K562 (cell line): ENCODE measurements around the gene MT1X. TPM values are rescaled to one million over a fixed set of nuclear protein-coding genes. Genes with fewer than 3 reads are reported as not detected.

ENCODE experiments used
- ATAC-seq: fragments of 200-7000 bp; cut with Tn5 transposase; 3 replicates; pipeline ENCODE4 v1.9.1; 2020; ENCODE audit warnings: moderate library complexity
- BruUV-seq: library from RNA; stranded (reverse); fragments of 400-500 nt; replicated peaks from 2 replicates; lab custom pipeline; 2021; lab: Mats Ljungman, UMichigan
- CTCF ChIA-PET: fragments of 300-600 bp; formaldehyde crosslinking; extraction: SDS; loops from one replicate; lab custom pipeline; 2021; ENCODE audit warnings: low intra/inter-chr PET ratio; lab: Yijun Ruan, JAX
- POLR2A ChIA-PET: fragments of 300-600, 350-650 bp; sonication (Branson Sonifier 250); formaldehyde crosslinking; extraction: SDS; loops from one replicate; lab custom pipeline; 2021; ENCODE audit warnings: antibody characterized with exemption, inconsistent platforms; lab: Yijun Ruan, JAX
- DNase-seq, 4 experiments: peaks; one replicate each; pipeline versions ENCODE4 v3.0.0 to v3.0.0-alpha.2; 2011 to 2018; ENCODE audit warnings: low spot score in 3 of 4, mixed read lengths in 3 of 4; ENCODE audit errors: extremely low read depth in 1 of 4
- FAIRE-seq: peaks from 2 replicates; lab custom pipeline; 2011; peaks lifted over from hg19 to GRCh38; lab: Jason Lieb, UNC
- H2AFZ ChIP-seq: 2 replicates; pipeline ENCODE4 v1.6.0; 2011; ENCODE audit warnings: low read depth, low read length, control low read depth, inconsistent platforms
- H3K27ac ChIP-seq: fragments of 200-600 bp; 3 replicates; pipeline ENCODE4 v1.8.0; 2011; ENCODE audit warnings: low read depth, mild to moderate bottlenecking, control low read depth, inconsistent platforms, low read length, moderate library complexity, mixed read lengths; ENCODE audit errors: extremely low read depth
- H3K27me3 ChIP-seq, 2 experiments: fragments of 300-600 bp in 1 of 2; 2 replicates in 1 of 2; 3 replicates in 1 of 2; pipeline versions ENCODE4 v1.6.0 to v1.8.0; 2011; ENCODE audit warnings: inconsistent platforms in 2 of 2, low read length in 2 of 2, mild to moderate bottlenecking in 1 of 2, mixed read lengths in 1 of 2, moderate library complexity in 1 of 2; ENCODE audit not compliant: control insufficient read depth in 2 of 2, insufficient read depth in 2 of 2
- H3K36me3 ChIP-seq: fragments of 300-600 bp; 3 replicates; pipeline ENCODE4 v1.8.0; 2011; ENCODE audit warnings: mild to moderate bottlenecking, low read length, inconsistent platforms; ENCODE audit not compliant: control insufficient read depth, insufficient read depth
- H3K4me1 ChIP-seq, 2 experiments: fragments of 200-600 bp in 1 of 2; replicated peaks in 1 of 2; 2 replicates in 1 of 2; 3 replicates in 1 of 2; pipeline versions ENCODE4 v1.5.1 to v1.8.0; 2011; ENCODE audit warnings: inconsistent platforms in 2 of 2, low read length in 2 of 2, mild to moderate bottlenecking in 1 of 2, mixed read lengths in 1 of 2, moderate library complexity in 1 of 2; ENCODE audit not compliant: control insufficient read depth in 2 of 2, insufficient read depth in 2 of 2
- H3K4me2 ChIP-seq: 2 replicates; pipeline ENCODE4 v1.6.1; 2011; ENCODE audit warnings: low read length, control low read depth, inconsistent platforms, mixed read lengths; ENCODE audit not compliant: insufficient read depth
- H3K4me3 ChIP-seq: fragments of 200-600 bp; sonication (generic), shearing (Covaris generic); 2 replicates; pipeline ENCODE4 v1.5.1; 2016; ENCODE audit warnings: control low read depth, inconsistent platforms
- H3K79me2 ChIP-seq: fragments of 200-600 bp; 3 replicates; pipeline ENCODE4 v1.8.0; 2011; ENCODE audit warnings: low read length, inconsistent platforms; ENCODE audit not compliant: control insufficient read depth, insufficient read depth
- H3K9ac ChIP-seq, 2 experiments: 2 replicates each; pipeline versions ENCODE4 v1.6.0 to v1.6.1; 2011; ENCODE audit warnings: low read depth in 2 of 2, low read length in 2 of 2, control low read depth in 1 of 2, inconsistent platforms in 1 of 2, mild to moderate bottlenecking in 1 of 2, mixed read lengths in 1 of 2; ENCODE audit not compliant: insufficient read depth in 1 of 2
- H3K9me1 ChIP-seq: one replicate; pipeline ENCODE4 v1.6.0; 2011; ENCODE audit warnings: inconsistent platforms, mild to moderate bottlenecking, low read length, moderate library complexity; ENCODE audit not compliant: control insufficient read depth, insufficient read depth
- H3K9me3 ChIP-seq: replicated peaks from 2 replicates; pipeline ENCODE4 v1.5.1; 2011; ENCODE audit warnings: low read depth, low read length, inconsistent platforms; ENCODE audit not compliant: control insufficient read depth, insufficient read depth
- H4K20me1 ChIP-seq: replicated peaks from 2 replicates; pipeline ENCODE4 v1.6.1; 2011; ENCODE audit warnings: low read length, inconsistent platforms, mixed read lengths; ENCODE audit not compliant: control insufficient read depth, insufficient read depth
- BMI1 ChIP-seq: fragments of 150-350 bp; IDR thresholded peaks from 2 replicates; pipeline ENCODE4 v1.6.1; 2014; ENCODE audit warnings: low read length
- CBX8 ChIP-seq: fragments of 200-600 bp; sonication (generic); IDR thresholded peaks from 2 replicates; pipeline ENCODE4 v1.6.1; 2012; ENCODE audit warnings: borderline replicate concordance, mixed run types, low read depth, mild to moderate bottlenecking, moderate library complexity, mixed read lengths, low read length, control low read depth, inconsistent platforms; ENCODE audit not compliant: poor library complexity, severe bottlenecking; ENCODE audit errors: extremely low read depth
- MBD1 ChIP-seq: fragments of 250-450 bp; sonication (Bioruptor Pico); IDR thresholded peaks from 2 replicates; pipeline ENCODE4 v1.8.0; 2022; ENCODE audit warnings: inconsistent platforms
- MLLT1 ChIP-seq, 2 experiments: fragments of 450-650 bp; IDR thresholded peaks; 2 replicates each; pipeline ENCODE4 v1.6.1; 2016
- MYNN ChIP-seq, 2 experiments: sonication (generic); formaldehyde crosslinking in 1 of 2; IDR thresholded peaks; 2 replicates each; pipeline versions ENCODE4 v1.5.0 to v1.6.1; 2016 to 2020; ENCODE audit warnings: antibody characterized with exemption in 1 of 2, missing genetic modification reagents in 1 of 2
- NONO ChIP-seq, 2 experiments: fragments of 200-400 bp in 1 of 2; fragments of 450-650 bp in 1 of 2; formaldehyde crosslinking in 1 of 2; IDR thresholded peaks; 2 replicates each; pipeline ENCODE4 v1.6.1; 2017; ENCODE audit warnings: low read depth in 2 of 2, mild to moderate bottlenecking in 2 of 2, moderate library complexity in 2 of 2, low read length in 1 of 2
- POU5F1 ChIP-seq: fragments of 150-350 bp; IDR thresholded peaks from 2 replicates; pipeline ENCODE4 v1.6.1; 2014; ENCODE audit warnings: borderline replicate concordance, low read length, low read depth, mild to moderate bottlenecking; ENCODE audit not compliant: partially characterized antibody
- RBM15 ChIP-seq: fragments of 200-400 bp; formaldehyde crosslinking; IDR thresholded peaks from 2 replicates; pipeline ENCODE4 v1.6.1; 2018; ENCODE audit warnings: mild to moderate bottlenecking, low read length, moderate library complexity; ENCODE audit not compliant: insufficient read depth
- RFX5 ChIP-seq: IDR thresholded peaks from 2 replicates; pipeline ENCODE4 v1.6.1; 2011; ENCODE audit warnings: low read depth, mild to moderate bottlenecking, improper control_type of control experiment, low read length
- STAT6 ChIP-seq: sonication (generic); formaldehyde crosslinking; IDR thresholded peaks from 2 replicates; pipeline ENCODE4 v1.8.1; 2023; ENCODE audit warnings: mild to moderate bottlenecking, missing genetic modification reagents
- THRAP3 ChIP-seq: fragments of 450-650 bp; IDR thresholded peaks from 2 replicates; pipeline ENCODE4 v1.6.1; 2016; ENCODE audit warnings: mild to moderate bottlenecking, inconsistent platforms, borderline replicate concordance
- ZNF79 ChIP-seq: fragments of 250-450 bp; sonication (Bioruptor Pico); IDR thresholded peaks from 2 replicates; pipeline ENCODE4 v1.4.0; 2020; ENCODE audit warnings: low read depth, mild to moderate bottlenecking, moderate library complexity
- WGBS: fragments of 100-300 bp; shearing (Covaris generic); methylation state at CpG from one replicate; pipeline ENCODE4 v1.1.6; 2016; ENCODE audit warnings: low coverage, mixed read lengths; ENCODE audit not compliant: insufficient coverage; ENCODE audit errors: missing lambda C conversion rate; 5-methylcytosine and 5-hydroxymethylcytosine counted together
- in situ Hi-C: fragments of 300-500 bp; cut with MboI; formaldehyde crosslinking; loops from 4 replicates; pipeline ENCODE4 v1.15.0; 2018; ENCODE audit warnings: inconsistent platforms, mixed read lengths
- intact Hi-C: fragments of 100-400 bp; cut with micrococcal nuclease; formaldehyde crosslinking; loops from 2 replicates; pipeline ENCODE4 v1.14.2; 2022
- polyA plus RNA-seq, 8 experiments: library from polyadenylated mRNA; depleted of rRNA in 4 of 8; stranded (reverse) in 5 of 8; unstranded in 3 of 8; fragments of >200 nt; fragmentation: Nextera tagmentation in 2 of 8; fragmentation: Illumina TruSeq in 1 of 8; extraction: Ambion mirVana in 2 of 8; extraction: Trizol in 1 of 8; gene quantifications; 2 replicates each; pipeline versions ENCODE4 v1.2.1 to v1.2.3, GENCODE V29; 2011 to 2014; ENCODE audit warnings: inconsistent platforms in 1 of 8, missing spikeins in 1 of 8
- total RNA-seq, 7 experiments: library from RNA; depleted of rRNA in 6 of 7; stranded (reverse); fragments of >200 nt in 6 of 7; fragmentation: Illumina TruSeq in 2 of 7; extraction: Trizol in 2 of 7; gene quantifications; 2 replicates each; pipeline versions ENCODE4 v1.2.1 to v1.2.3, GENCODE V29; 2011 to 2021; ENCODE audit warnings: low replicate concordance in 1 of 7
- TF ChIP-seq, protein P1 (sequence below), 2 experiments: fragments of 200-800 bp in 1 of 2; sonication (Bioruptor generic) in 1 of 2; sonication (generic) in 1 of 2; formaldehyde crosslinking in 1 of 2; IDR thresholded peaks in 1 of 2; conservative IDR thresholded peaks in 1 of 2; 2 replicates each; pipeline versions ENCODE4 v1.5.0 to v1.6.1; 2016 to 2020; ENCODE audit warnings: missing compliant biosample characterization in 1 of 2, missing genetic modification characterization in 1 of 2, missing genetic modification reagents in 1 of 2

MT1X gene
- total and polyA plus RNA-seq, 9 of the 15 experiments (the other 6 are each of a cell fraction or from before 2014, with no cell fraction given), result 4.9 to 22.8 (median 8.7) TPM

DNA sequence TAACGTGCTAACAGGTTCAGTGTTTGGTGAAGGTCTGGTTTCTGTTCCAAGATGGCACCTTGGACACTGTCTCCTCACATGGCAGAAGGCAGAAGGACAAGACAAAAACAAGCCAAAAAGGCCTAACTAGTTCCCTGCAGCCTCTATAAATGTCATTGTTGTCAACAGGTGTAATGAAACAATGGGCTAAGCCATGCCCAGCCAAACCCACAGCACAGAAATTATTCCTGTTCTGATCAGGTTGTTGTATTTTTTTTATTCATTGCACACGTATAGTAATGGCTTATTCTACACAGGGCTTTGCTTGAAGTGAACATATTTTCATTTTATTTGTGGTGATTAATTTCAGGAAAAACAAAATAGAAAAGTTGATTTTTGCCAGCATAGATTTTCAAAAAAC is 31.5 kb downstream of the MT1X start:
- FAIRE-seq (no peak), DNase-seq (no peak), ATAC-seq (no peak)
- Histone ChIP-seq H4K20me1 (no peaks in the 10 kb centered on the region), H3K4me2 (no peak overlapping the region), H3K36me3 (no peaks in the 10 kb centered on the region), H3K9me3 (no peaks in the 10 kb centered on the region), H3K9me1 (no peaks in the 10 kb centered on the region), H3K79me2 (no peaks in the 10 kb centered on the region), H3K4me1 (no peaks in the 10 kb centered on the region; a peak in 1 of 5 replicates), H2AFZ (no peak overlapping the region), H3K9ac (no peak overlapping the region), H3K27ac (no peak overlapping the region), H3K27me3 (peaks cover 6 to 14% of the 10 kb centered on the region in 2 experiments; a peak in 4 of 5 replicates), H3K4me3 (no peak overlapping the region)
- in situ Hi-C loops (no loop called here), intact Hi-C loops (no loop called here)
- POLR2A ChIA-PET, result interaction anchor here (0.6 kb wide), 1 partner anchor 165 kb away, joined by 3 read pairs; no protein-coding TSS in a partner anchor
- BruUV-seq, result no TSS peak
- CTCF ChIA-PET, result no interaction called here
- WGBS, result 40% methylated on average over 2 of the region's 2 CpGs
- TF ChIP-seq BMI1 (no peak), MYNN (IDR thresholded peaks at IDR 0.05) (no peak), MYNN (CRISPR knock-in tag; IDR thresholded peaks at IDR 0.05) (no peak), ZNF79 (CRISPR knock-in tag) (no peak), RBM15 (no peak), NONO (IDR thresholded peaks at IDR 0.05; ENCODE audit: low read depth in 2 of 2, low read length in 1 of 2) (no peak), RFX5 (no peak), STAT6 (CRISPR knock-in tag) (no peak), POU5F1 (no peak), MBD1 (CRISPR knock-in tag) (no peak), CBX8 (no peak), THRAP3 (no peak), MLLT1 (IDR thresholded peaks at IDR 0.05) (no peak)
- TF ChIP-seq, protein P1, sequence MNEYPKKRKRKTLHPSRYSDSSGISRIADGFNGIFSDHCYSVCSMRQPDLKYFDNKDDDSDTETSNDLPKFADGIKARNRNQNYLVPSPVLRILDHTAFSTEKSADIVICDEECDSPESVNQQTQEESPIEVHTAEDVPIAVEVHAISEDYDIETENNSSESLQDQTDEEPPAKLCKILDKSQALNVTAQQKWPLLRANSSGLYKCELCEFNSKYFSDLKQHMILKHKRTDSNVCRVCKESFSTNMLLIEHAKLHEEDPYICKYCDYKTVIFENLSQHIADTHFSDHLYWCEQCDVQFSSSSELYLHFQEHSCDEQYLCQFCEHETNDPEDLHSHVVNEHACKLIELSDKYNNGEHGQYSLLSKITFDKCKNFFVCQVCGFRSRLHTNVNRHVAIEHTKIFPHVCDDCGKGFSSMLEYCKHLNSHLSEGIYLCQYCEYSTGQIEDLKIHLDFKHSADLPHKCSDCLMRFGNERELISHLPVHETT (CRISPR knock-in tag; conservative IDR thresholded peaks at IDR 0.05 in 1 of 2, IDR thresholded peaks at IDR 0.05 in 1 of 2), result no peak
